Nephron (organoid): Measurements from ENCODE around the gene LTBP4.

Experiments used
- H3K27ac Mint-ChIP-seq, 3 experiments: 2 replicates each; pipeline ENCODE4 v1.8.0; 2020; ENCODE audit warnings: mixed read lengths in 3 of 3, mild to moderate bottlenecking in 2 of 3, moderate library complexity in 1 of 3
- H3K27me3 Mint-ChIP-seq: 2 replicates; pipeline ENCODE4 v1.8.0; 2021; ENCODE audit warnings: low read depth, mild to moderate bottlenecking, moderate library complexity, mixed read lengths
- H3K36me3 Mint-ChIP-seq: 2 replicates; pipeline ENCODE4 v1.8.0; 2020; ENCODE audit warnings: low read depth, mixed read lengths
- H3K4me1 Mint-ChIP-seq: 2 replicates; pipeline ENCODE4 v1.8.0; 2020; ENCODE audit warnings: mixed read lengths
- H3K4me3 Mint-ChIP-seq, 3 experiments: 2 replicates each; pipeline ENCODE4 v1.8.0; 2020; ENCODE audit warnings: mild to moderate bottlenecking in 3 of 3, mixed read lengths in 3 of 3, moderate library complexity in 2 of 3
- H3K9me3 Mint-ChIP-seq: 2 replicates; pipeline ENCODE4 v1.8.0; 2020; ENCODE audit warnings: mixed read lengths
- TF ChIP-seq, protein P1 (sequence below), 3 experiments: fragments of 200-600 bp; sonication (generic); IDR thresholded peaks; one replicate each; pipeline ENCODE4 v1.5.0; 2021; ENCODE audit warnings: antibody characterized with exemption in 3 of 3; ENCODE audit not compliant: unreplicated experiment in 3 of 3

Gene LTBP4

DNA sequence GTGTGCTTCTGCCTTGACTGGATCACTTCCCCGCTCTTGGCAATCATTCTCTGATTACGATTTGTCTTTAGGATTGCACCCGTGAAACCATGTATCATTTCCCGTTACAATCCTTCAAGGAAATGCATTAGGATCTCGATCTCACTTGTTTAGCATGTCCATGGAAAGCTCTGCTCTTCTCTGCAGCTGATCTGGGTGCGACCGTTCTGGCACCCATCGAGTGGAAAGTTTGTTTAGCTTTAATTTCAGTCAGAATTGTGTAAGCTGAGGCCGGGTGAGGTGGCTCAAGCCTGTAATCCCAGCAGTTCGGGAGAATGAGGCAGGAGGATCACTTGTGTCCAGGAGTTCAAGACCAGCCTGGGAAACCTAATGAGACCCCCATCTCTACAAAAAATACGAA lies 58.4 kb downstream of the LTBP4 start:
- TF ChIP-seq, protein P1, sequence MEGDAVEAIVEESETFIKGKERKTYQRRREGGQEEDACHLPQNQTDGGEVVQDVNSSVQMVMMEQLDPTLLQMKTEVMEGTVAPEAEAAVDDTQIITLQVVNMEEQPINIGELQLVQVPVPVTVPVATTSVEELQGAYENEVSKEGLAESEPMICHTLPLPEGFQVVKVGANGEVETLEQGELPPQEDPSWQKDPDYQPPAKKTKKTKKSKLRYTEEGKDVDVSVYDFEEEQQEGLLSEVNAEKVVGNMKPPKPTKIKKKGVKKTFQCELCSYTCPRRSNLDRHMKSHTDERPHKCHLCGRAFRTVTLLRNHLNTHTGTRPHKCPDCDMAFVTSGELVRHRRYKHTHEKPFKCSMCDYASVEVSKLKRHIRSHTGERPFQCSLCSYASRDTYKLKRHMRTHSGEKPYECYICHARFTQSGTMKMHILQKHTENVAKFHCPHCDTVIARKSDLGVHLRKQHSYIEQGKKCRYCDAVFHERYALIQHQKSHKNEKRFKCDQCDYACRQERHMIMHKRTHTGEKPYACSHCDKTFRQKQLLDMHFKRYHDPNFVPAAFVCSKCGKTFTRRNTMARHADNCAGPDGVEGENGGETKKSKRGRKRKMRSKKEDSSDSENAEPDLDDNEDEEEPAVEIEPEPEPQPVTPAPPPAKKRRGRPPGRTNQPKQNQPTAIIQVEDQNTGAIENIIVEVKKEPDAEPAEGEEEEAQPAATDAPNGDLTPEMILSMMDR (IDR thresholded peaks at IDR 0.05; ENCODE audit: unreplicated experiment in 3 of 3): no peak
- Mint-ChIP-seq H3K4me1 (peaks cover 17% of the 10 kb centered on the region), H3K36me3 (no peaks in the 10 kb centered on the region), H3K9me3 (no peaks in the 10 kb centered on the region), H3K27me3 (peaks cover 8% of the 10 kb centered on the region), H3K27ac (no peak overlapping the region), H3K4me3 (no peak overlapping the region)

DNA sequence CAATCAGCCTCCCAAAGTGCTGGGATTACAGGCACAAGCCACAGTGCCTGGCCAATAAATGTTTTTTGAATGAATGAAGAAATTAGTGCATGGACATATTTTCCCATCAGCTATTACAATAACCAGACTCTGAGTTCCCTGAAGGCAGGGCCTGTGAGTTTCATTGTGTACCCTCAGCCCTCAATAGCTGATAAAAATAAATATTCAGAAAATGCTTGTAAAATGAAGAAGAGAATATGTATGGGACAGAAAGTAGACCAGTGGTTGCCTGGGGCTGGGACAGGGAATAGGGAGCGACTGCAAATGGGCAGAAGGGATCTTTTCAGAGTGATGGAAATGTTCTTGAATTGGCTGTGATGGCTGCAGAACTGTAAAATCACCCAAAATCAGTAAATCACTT lies 60.4 kb downstream of the LTBP4 start:
- H3K27me3 Mint-ChIP-seq: peaks cover 8% of the 10 kb centered on the region
- peak overlapping the region; percentile 40 to 65 (median 55) for H3K4me3 Mint-ChIP-seq
- peaks cover 15% of the 10 kb centered on the region for H3K4me1 Mint-ChIP-seq
- peaks cover 1% of the 10 kb centered on the region for H3K36me3 Mint-ChIP-seq
- TF ChIP-seq, protein P1 (IDR thresholded peaks at IDR 0.05; ENCODE audit: unreplicated experiment in 3 of 3): no peak
- no peaks in the 10 kb centered on the region for H3K9me3 Mint-ChIP-seq
- peak overlapping the region in 1 of 3 experiments; percentile 63 for H3K27ac Mint-ChIP-seq

DNA sequence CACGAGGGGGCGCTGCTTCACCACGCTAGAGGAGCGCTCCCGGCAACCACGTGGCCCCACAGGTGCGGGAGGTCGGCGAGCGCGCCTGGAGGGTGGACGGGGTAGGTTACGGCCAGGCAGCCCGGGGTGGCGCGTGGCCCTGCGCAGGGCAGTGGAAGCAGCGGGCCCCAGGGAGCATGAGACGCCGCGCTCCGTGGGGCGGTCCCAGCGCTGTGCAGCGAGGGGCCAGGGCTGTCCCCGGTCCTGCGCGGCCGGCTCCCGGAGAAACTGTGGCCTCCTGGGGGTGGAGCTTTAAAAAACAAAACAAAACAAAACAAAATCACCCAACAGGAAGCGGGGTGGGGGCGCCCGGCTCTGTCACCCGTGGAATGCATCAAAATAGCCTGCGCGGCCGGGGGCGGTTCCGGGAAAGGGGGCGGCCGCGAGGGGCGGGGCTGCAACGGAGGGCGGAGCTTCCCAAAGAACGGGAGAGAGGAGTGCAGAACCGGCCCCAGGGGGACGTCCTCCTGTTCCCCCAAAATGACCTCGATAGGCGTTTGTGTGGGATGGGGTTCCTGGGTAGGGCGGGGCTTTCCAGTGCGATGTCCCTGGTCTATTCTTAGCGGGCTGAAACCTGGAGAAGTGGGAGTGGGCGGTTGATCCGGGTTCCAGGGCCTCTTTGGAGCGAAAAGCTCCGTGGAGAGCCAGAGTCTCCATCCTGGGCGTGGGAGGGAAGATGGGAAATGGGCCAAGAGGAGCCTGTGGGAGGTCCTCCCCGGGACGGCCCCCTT lies 61.9 kb downstream of the LTBP4 start:
- H3K27me3 Mint-ChIP-seq: peaks cover 8% of the 10 kb centered on the region
- no peaks in the 10 kb centered on the region for H3K9me3 Mint-ChIP-seq
- TF ChIP-seq, protein P1 (IDR thresholded peaks at IDR 0.05; ENCODE audit: unreplicated experiment in 3 of 3): peak; percentile 98 to 99 (median 99)
- peaks cover 7% of the 10 kb centered on the region for H3K36me3 Mint-ChIP-seq
- H3K27ac Mint-ChIP-seq: peak overlapping the region; percentile 96 to 98 (median 98)
- H3K4me1 Mint-ChIP-seq: peaks cover 9% of the 10 kb centered on the region
- H3K4me3 Mint-ChIP-seq: peak overlapping the region; percentile 82 to 86 (median 82)

DNA sequence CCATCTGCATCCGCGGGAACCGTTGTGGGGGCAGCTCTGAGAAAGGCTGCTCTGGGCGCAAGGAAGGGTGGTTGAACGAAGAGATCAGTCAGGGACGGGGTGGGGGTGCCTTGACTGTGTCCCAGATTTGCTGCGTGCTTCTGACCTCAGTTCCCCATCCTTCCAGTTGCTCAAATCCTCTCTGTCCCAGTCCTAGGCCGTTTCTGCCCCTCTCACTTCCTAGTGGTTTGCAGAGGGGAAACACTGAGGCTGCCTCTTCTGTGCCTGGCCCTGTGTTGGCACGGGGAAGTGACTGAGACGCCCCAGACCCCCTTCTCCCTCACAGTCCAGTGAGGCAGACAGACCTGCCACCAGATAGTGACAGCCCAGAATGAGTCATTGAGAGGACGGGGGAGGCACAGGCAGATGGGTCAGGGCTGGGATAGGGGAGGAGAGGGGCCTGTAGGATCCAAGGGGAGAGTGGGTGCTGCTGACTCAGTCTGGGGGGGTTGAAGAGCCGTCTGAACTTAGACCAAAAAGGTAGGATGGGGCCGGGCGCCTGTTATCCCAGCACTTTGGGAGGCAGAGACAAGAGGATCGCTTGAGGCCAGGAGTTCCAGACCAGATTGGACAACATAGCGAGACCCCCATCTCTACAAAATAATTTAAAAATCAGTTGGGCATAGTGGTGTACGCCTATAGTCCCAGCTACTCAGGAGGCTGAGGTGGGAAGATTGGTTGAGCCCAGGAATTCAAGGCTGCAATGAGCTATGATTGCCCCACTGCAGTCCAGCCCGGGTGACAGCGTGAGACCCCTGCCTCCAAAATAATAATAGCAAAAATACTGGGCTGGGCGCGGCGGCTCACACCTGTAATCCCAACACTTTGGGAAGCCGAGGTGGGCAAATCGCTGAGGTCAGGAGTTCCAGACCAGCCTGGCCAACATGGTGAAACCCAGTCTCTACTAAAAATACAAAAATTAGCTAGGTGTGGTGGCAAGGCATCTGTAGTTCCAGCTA lies 62.8 kb downstream of the LTBP4 start:
- H3K27me3 Mint-ChIP-seq: peaks cover 8% of the 10 kb centered on the region
- H3K4me1 Mint-ChIP-seq: peaks cover 9% of the 10 kb centered on the region
- TF ChIP-seq, protein P1 (IDR thresholded peaks at IDR 0.05; ENCODE audit: unreplicated experiment in 3 of 3): no peak
- H3K4me3 Mint-ChIP-seq: peak overlapping the region; percentile 82 to 86 (median 82)
- H3K27ac Mint-ChIP-seq: peak overlapping the region; percentile 96 to 98 (median 98)
- H3K9me3 Mint-ChIP-seq: no peaks in the 10 kb centered on the region
- peaks cover 16% of the 10 kb centered on the region for H3K36me3 Mint-ChIP-seq

DNA sequence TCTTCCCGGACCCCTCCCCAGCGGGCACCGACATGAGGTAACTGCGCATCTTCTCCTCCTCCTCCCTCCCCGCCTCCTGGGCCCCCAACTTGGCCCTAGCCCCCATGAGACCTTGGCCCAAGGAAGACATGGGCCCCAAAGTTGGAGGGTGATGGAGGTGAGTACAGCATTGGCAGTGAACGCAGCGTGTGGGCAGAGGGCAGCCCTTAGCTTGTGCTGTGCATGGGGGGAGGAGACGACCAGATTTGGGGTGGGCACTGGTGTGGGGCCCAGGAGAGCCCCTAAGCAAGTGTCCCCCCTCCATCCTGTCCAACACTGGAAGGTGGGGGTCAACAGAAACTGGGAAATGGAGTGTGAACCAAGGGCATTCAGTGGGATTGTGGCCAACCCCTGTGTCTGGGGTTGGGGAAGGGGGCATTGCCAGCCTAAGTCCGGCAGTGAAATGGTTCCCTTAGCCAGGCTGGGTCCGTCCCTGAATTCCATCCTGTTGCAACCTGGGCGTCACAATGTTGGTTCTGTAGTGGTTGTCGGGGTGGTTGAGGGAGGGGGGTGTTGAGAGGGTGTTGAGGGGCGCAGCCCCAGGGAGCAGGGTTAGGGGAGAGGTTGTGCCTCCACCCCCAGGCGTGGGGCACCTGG lies 65.8 kb downstream of the LTBP4 start:
- H3K4me1 Mint-ChIP-seq: peaks cover 9% of the 10 kb centered on the region
- H3K9me3 Mint-ChIP-seq: peaks cover 3% of the 10 kb centered on the region
- peaks cover 44% of the 10 kb centered on the region for H3K36me3 Mint-ChIP-seq
- peaks cover 4% of the 10 kb centered on the region for H3K27me3 Mint-ChIP-seq
- TF ChIP-seq, protein P1 (IDR thresholded peaks at IDR 0.05; ENCODE audit: unreplicated experiment in 3 of 3): no peak
- H3K27ac Mint-ChIP-seq: no peak overlapping the region
- H3K4me3 Mint-ChIP-seq: peak overlapping the region in 1 of 3 experiments; percentile 23
